Measurements from ENCODE around the gene ABCG1. TPM values are rescaled to one million over a fixed set of nuclear protein-coding genes. Genes with fewer than 3 reads are reported as not detected.

Gene ABCG1
- total and polyA plus RNA-seq, 2 donors (not counting 3 experiments of a cell fraction or from before 2014, with no cell fraction given), result 6.7 to 19.6 TPM

DNA sequence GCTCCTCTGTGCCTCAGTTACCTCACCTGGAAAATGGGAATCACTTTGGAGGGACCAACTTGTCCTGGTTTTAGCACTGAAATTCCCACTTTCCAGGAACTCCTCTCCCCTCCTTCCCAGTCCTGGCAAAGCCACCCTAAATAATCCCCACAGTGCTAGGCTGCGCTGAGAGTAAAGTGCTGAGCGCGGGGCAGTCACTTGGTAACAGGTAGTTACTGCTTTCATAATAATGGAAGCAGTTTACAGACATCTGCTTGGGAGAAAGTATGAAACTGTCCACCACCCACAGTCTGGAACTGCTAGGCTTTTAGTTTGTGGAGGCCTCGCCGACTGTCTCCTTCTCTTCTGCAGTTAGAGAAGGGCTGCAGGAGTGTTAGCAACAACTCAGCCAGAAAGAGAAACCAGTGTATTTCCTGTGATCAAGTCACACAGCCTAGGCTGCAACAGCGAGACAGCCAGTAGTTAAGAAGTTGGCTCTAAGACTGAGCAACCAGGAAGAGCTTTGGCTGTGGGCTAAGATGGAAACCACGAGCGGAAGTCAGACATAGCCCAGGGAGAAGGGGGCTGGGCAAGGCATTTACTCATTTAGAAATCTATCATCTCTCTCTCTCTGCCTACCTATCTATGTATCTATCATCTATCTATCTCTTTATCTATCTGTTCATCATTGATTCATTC, 30.8 kb upstream of the ABCG1 start:
- no peak for TF ChIP-seq MAX (IDR thresholded peaks at IDR 0.05; ENCODE audit: insufficient read depth, insufficient read length)
- TF ChIP-seq CTCF (IDR thresholded peaks at IDR 0.05; ENCODE audit: extremely low read depth in 1 of 2, insufficient read depth in 1 of 2, low read depth in 1 of 2, low read length in 2 of 2), result no peak
- no peak for TF ChIP-seq FOS (IDR thresholded peaks at IDR 0.05; ENCODE audit: borderline replicate concordance, insufficient read depth, low read length)
- TF ChIP-seq JUN (IDR thresholded peaks at IDR 0.05; ENCODE audit: borderline replicate concordance, insufficient read depth, insufficient read length, low read depth), result no peak
- no peak for TF ChIP-seq GATA2 (IDR thresholded peaks at IDR 0.05; ENCODE audit: insufficient read depth, insufficient read length, low read depth, low read length)
- TF ChIP-seq POLR2A (IDR thresholded peaks at IDR 0.05; ENCODE audit: low read depth, low read length), result no peak
- TF ChIP-seq MYC (IDR thresholded peaks at IDR 0.05; ENCODE audit: low read depth, low read length), result no peak
- TF ChIP-seq EZH2 (IDR thresholded peaks at IDR 0.05; ENCODE audit: borderline replicate concordance, low read depth, low read length, severe bottlenecking), result no peak
- TF ChIP-seq POLR2AphosphoS5 (IDR thresholded peaks at IDR 0.05; ENCODE audit: insufficient read depth, low read depth, low read length), result no peak
- no peaks in the 10 kb centered on the region for H3K9me3 ChIP-seq (replicated peaks; ENCODE audit: control insufficient read depth, insufficient read depth, low read length)
- H3K4me2 ChIP-seq (ENCODE audit: insufficient read depth, low read length), result no peak overlapping the region
- no peaks in the 10 kb centered on the region for H3K36me3 ChIP-seq (ENCODE audit: control insufficient read depth in 2 of 2, extremely low read depth in 1 of 2, insufficient read depth in 2 of 2, low read length in 2 of 2)
- no peak overlapping the region for H3K27ac ChIP-seq (ENCODE audit: insufficient read depth, low read depth, low read length)
- DNase-seq (ENCODE audit: low read depth, low spot score) (no peak), FAIRE-seq (no peak)
- no peaks in the 10 kb centered on the region for H3K79me2 ChIP-seq (ENCODE audit: control insufficient read depth, insufficient read depth, low read length)
- peaks cover 4% of the 10 kb centered on the region for H3K4me1 ChIP-seq (ENCODE audit: control insufficient read depth, extremely low read depth, insufficient read depth, low read length)
- no TSS peak for BruUV-seq (replicated peaks)
- peaks cover 0 to 5% of the 10 kb centered on the region in 2 experiments for H3K27me3 ChIP-seq (ENCODE audit: control insufficient read depth in 2 of 2, insufficient read depth in 2 of 2, low read length in 2 of 2)
- ChIA-PET CTCF (interaction anchor here (1.2 to 1.3 kb wide), 2 partner anchors 24 to 53 kb away, joined by 3 to 5 read pairs; no protein-coding TSS in a partner anchor), POLR2A (no interaction called here)
- intact Hi-C loops (cut with micrococcal nuclease), result no loop called here
- H3K9me1 ChIP-seq (replicated peaks; ENCODE audit: control insufficient read depth, extremely low read depth, insufficient read depth, low read length), result no peaks in the 10 kb centered on the region
- no peak overlapping the region for H3K9ac ChIP-seq (replicated peaks; ENCODE audit: extremely low read depth, insufficient read depth, low read length)
- H3K4me3 ChIP-seq (replicated peaks in 1 of 3; ENCODE audit: insufficient read depth in 1 of 3, low read depth in 1 of 3, low read length in 3 of 3), result no peak overlapping the region
- dilution Hi-C loops (cut with MboI; ENCODE audit: extremely low pct_ligation_motif_present, low sequenced_read_pairs), result no loop called here
- H2AFZ ChIP-seq (ENCODE audit: low read depth, low read length), result no peak overlapping the region
- no peaks in the 10 kb centered on the region for H4K20me1 ChIP-seq (replicated peaks; ENCODE audit: control insufficient read depth, extremely low read depth, insufficient read depth, low read length)

Measured in endothelial cell of umbilical vein (primary cell).